22Rv1 (cell line): Measurements from ENCODE around the gene BCOR.

ENCODE experiments used
- H3K27ac ChIP-seq: fragments of 450-650 bp; 2 replicates; pipeline ENCODE4 v1.5.1; 2017
- ZFX ChIP-seq: fragments of 450-650 bp; IDR thresholded peaks from 2 replicates; pipeline ENCODE4 v1.6.1; 2017; ENCODE audit warnings: antibody characterized with exemption, borderline replicate concordance
- TF ChIP-seq, protein P1 (sequence below): fragments of 450-650 bp; IDR thresholded peaks from 2 replicates; pipeline ENCODE4 v1.5.1; 2017; ENCODE audit warnings: mild to moderate bottlenecking

Gene BCOR

DNA sequence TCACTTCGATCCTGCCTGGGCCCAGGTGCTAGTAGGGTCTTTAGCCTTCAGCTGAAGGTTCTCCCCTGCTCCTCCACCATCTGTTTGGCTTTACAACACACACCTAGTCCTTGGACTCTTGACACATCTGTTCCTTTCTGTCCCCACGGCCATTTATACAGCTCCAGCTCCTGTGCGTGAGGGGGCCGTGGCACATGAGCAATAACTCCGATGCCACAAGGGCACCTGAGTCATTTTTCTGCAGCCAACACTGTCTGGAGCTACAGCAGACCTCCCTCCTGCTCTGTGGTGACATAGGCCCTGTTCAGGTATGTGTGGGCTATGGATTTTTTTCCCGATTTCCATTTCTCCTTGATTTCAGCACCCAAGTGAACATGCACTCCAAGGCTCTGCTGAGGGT, 44.7 kb upstream of the BCOR start:
- no peak for TF ChIP-seq ZFX
- TF ChIP-seq, protein P1, sequence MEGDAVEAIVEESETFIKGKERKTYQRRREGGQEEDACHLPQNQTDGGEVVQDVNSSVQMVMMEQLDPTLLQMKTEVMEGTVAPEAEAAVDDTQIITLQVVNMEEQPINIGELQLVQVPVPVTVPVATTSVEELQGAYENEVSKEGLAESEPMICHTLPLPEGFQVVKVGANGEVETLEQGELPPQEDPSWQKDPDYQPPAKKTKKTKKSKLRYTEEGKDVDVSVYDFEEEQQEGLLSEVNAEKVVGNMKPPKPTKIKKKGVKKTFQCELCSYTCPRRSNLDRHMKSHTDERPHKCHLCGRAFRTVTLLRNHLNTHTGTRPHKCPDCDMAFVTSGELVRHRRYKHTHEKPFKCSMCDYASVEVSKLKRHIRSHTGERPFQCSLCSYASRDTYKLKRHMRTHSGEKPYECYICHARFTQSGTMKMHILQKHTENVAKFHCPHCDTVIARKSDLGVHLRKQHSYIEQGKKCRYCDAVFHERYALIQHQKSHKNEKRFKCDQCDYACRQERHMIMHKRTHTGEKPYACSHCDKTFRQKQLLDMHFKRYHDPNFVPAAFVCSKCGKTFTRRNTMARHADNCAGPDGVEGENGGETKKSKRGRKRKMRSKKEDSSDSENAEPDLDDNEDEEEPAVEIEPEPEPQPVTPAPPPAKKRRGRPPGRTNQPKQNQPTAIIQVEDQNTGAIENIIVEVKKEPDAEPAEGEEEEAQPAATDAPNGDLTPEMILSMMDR: no peak
- H3K27ac ChIP-seq: no peak overlapping the region

DNA sequence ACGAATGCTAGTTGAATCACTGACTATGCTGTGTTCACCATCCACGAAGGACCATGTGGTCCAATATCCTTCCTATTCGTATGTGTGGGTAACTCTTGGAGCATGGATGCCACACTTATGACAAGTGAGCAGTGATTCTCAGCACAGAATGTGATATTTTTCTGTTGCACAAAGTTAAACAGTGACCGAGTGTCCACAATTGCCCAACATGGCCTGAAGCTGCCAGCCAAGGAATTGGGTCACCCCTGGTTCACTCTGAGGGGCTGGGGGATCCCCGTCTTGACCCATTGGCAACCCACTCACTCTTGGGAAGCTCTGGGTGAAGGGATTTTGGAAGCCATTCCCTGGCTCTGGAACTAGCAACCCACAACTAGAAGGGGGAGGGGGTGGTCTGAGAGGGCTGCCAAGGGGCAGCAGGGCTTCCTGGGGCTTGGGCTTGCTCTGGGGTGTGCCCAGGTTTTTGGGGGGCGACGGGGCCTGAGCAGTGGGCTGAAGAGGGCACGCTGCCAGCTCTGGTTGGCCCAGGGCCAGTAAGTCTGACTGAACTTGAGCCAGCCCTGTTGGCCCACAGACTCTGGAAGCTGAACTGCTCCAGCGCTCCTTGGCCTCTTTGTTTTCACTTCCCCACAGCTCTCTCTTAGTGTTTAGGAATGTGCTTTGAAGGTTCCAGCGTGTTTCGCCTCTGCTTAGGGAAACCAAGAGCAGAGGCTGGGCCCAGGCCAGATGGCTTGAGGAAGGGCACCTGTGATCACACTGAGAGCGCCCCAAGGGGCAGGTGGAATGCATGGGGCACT, 43.1 kb upstream of the BCOR start:
- TF ChIP-seq, protein P1: no peak
- no peak for TF ChIP-seq ZFX
- H3K27ac ChIP-seq: no peak overlapping the region

DNA sequence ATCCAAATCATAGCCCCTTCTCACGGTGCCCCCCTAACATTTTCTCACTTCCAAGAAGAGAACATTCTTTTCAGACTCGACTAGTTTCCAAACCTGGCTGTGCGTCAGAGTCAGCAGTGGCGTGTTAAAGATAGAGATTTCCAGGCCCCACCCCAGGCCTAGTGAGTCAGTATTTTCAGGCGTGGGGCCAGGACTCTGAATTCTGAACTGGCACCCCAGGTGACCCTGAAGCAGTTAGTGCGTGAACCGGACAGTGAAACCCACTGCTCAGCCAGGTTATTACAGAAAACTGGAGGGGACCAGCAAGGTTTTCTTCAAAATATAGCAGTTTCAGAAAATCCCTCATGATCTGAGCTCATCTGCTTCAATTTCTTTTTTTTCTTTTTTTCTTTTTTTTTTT, 35.0 kb upstream of the BCOR start:
- H3K27ac ChIP-seq: no peak overlapping the region
- TF ChIP-seq ZFX: no peak
- TF ChIP-seq, protein P1: no peak

DNA sequence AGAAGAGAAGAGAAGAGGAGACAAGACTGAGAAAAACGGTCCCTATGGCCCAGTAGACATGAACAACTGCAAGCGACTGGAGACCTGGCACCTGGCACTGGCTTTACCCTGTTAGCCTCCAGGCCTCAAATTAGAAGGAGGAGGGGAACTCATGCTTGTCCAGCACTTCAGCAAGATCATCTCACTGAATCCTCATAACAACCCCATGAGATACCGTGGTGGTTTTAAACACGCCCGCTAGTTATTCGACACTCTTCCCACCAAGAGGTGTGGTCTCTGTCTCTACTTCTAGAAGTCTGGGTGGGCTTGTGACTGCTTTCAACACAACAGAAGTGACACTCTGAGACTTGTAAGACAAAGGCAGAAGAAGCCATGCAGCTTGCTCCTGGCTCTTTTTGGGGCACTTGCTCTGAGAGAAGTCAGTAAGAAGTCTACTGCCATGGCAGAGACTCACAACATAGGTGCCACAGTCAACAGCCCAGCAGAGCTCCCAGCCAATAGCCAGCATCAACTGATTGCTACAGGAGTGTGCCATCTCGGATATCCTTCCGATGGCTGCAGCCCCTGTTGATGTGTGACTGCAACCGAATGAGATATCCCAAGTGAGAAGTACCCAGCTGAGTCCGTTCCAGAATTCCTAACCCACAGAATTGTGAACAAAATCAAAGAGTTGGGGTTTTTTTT, 34.0 kb upstream of the BCOR start:
- TF ChIP-seq, protein P1: no peak
- no peak for TF ChIP-seq ZFX
- no peak overlapping the region for H3K27ac ChIP-seq

DNA sequence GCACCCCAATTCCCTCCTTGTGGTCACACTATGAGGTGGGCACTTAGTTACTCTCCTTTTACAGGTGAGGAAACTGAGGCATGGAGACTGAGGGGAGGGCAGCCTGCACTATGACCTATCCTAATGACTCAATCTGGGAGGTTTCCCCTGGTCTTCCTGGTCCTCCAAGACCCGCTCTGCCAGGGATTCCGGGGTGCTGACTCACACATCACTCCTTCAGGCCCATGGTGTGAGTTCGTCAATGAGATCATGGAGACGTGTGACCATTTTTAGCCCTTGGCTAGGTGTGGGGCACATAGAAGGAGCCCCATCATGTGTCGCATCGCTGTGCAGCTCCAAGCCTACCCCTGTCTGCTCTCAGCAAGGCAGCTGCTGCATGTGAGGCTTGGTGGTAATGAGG, 32.4 kb upstream of the BCOR start:
- no peak overlapping the region for H3K27ac ChIP-seq
- TF ChIP-seq, protein P1: no peak
- TF ChIP-seq ZFX: no peak

DNA sequence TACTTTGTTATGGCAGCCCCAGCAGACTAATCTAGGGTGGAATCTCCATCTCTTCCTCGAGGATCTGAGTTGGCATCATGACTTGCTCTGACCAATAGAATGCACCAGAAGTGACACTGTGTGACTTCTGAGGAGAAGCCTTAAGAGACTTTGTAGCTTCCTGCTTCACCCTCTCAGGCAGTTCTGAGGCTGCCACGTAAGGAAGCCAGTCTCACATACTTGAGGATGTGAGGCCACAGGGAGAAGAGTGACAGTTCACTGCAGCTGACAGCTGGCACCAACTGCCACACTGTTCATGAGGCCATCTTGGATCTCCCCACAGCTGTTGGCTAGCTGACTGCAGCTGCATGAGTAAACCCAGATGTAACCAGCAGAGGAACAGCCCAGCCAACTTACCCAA, 29.3 kb upstream of the BCOR start:
- TF ChIP-seq, protein P1: no peak
- TF ChIP-seq ZFX: no peak
- no peak overlapping the region for H3K27ac ChIP-seq

DNA sequence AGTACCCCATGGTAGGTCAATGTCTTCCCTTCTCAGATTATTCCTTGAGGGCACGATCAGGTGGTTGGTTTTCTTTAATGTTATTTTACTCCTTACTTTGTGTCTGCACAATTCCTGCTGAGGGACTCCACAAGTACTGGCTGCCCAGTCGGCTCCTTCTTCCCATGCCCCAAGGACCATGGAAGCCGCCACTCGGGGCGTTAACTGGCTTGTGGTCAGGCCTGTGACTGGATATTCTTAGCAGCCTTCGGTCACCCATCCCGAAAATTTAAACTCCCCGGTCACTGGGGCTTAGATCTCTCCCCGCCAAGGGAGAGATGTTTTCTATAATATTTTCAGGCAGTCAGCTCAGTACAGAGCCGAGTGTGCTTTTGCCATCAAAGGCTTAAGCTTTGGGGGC, 24.7 kb upstream of the BCOR start:
- H3K27ac ChIP-seq: no peak overlapping the region
- TF ChIP-seq ZFX: no peak
- TF ChIP-seq, protein P1: no peak
